CD8-positive, alpha-beta memory T cell (primary cell): ENCODE data around the gene SPOCK1. TPM values are rescaled to one million over a fixed set of nuclear protein-coding genes. Genes with fewer than 3 reads are reported as not detected.

ENCODE experiments used
- CTCF ChIA-PET: fragments of 350-600 bp; sonication (Branson Sonifier 250); formaldehyde crosslinking; loops from one replicate; lab custom pipeline; 2021; ENCODE audit warnings: antibody characterized with exemption; lab: Charles Lee
- POLR2A ChIA-PET: fragments of 350-600 bp; sonication (Branson Sonifier 250); formaldehyde crosslinking; loops from one replicate; lab custom pipeline; 2021; ENCODE audit warnings: antibody characterized with exemption; lab: Charles Lee
- DNase-seq, 5 donors: peaks; one replicate each; pipeline versions ENCODE4 v3.0.0 to v3.0.0-alpha.2; 2020 to 2022; ENCODE audit warnings: mixed read lengths in 1 of 5
- H3K27ac ChIP-seq: one replicate; pipeline ENCODE4 v1.7.0; 2013; ENCODE audit warnings: low read depth, mild to moderate bottlenecking, low read length, moderate library complexity
- H3K27me3 ChIP-seq: 2 replicates; pipeline ENCODE4 v1.7.0; 2013; ENCODE audit warnings: low read length, mild to moderate bottlenecking; ENCODE audit not compliant: insufficient read depth, poor library complexity, severe bottlenecking
- H3K36me3 ChIP-seq: 2 replicates; pipeline ENCODE4 v1.7.0; 2013; ENCODE audit warnings: mild to moderate bottlenecking, low read length, moderate library complexity; ENCODE audit not compliant: insufficient read depth
- H3K4me1 ChIP-seq: 2 replicates; pipeline ENCODE4 v1.7.0; 2013; ENCODE audit warnings: mild to moderate bottlenecking, low read length, moderate library complexity; ENCODE audit not compliant: insufficient read depth
- H3K4me3 ChIP-seq: 2 replicates; pipeline ENCODE4 v1.7.0; 2013; ENCODE audit warnings: mild to moderate bottlenecking, low read length
- H3K9me3 ChIP-seq: 2 replicates; pipeline ENCODE4 v1.7.0; 2013; ENCODE audit warnings: mild to moderate bottlenecking, low read length
- H3K27ac Mint-ChIP-seq, 8 donors: one replicate each; pipeline ENCODE4 v1.8.0; 2020 to 2021; ENCODE audit warnings: mixed read lengths in 8 of 8, mild to moderate bottlenecking in 6 of 8, inconsistent platforms in 3 of 8, moderate library complexity in 3 of 8
- H3K27me3 Mint-ChIP-seq, 2 donors: one replicate each; pipeline ENCODE4 v1.8.0; 2020 to 2021; ENCODE audit warnings: mixed read lengths in 2 of 2, mild to moderate bottlenecking in 1 of 2, moderate library complexity in 1 of 2
- H3K36me3 Mint-ChIP-seq, 3 donors: one replicate each; pipeline ENCODE4 v1.8.0; 2020 to 2021; ENCODE audit warnings: mixed read lengths in 3 of 3, inconsistent platforms in 1 of 3, mild to moderate bottlenecking in 1 of 3
- H3K4me1 Mint-ChIP-seq, 3 donors: one replicate each; pipeline ENCODE4 v1.8.0; 2020 to 2021; ENCODE audit warnings: mixed read lengths in 3 of 3, inconsistent platforms in 1 of 3, mild to moderate bottlenecking in 1 of 3
- H3K4me3 Mint-ChIP-seq, 7 donors: one replicate each; pipeline ENCODE4 v1.8.0; 2020 to 2021; ENCODE audit warnings: mixed read lengths in 7 of 7, mild to moderate bottlenecking in 6 of 7, moderate library complexity in 4 of 7, inconsistent platforms in 2 of 7
- H3K9me3 Mint-ChIP-seq, 5 donors: one replicate each; pipeline ENCODE4 v1.8.0; 2020 to 2022; ENCODE audit warnings: mixed read lengths in 5 of 5, mild to moderate bottlenecking in 3 of 5, moderate library complexity in 2 of 5, inconsistent platforms in 1 of 5
- polyA plus RNA-seq: library from polyadenylated mRNA; unstranded; fragments of 300-500 nt; fragmentation: Illumina TruSeq; gene quantifications from one replicate; pipeline ENCODE4 v1.2.3, GENCODE V29; 2021
- total RNA-seq, 2 experiments: library from RNA; stranded (reverse); gene quantifications; one replicate each; pipeline ENCODE4 v1.2.3, GENCODE V29; 2021

Gene SPOCK1
- total and polyA plus RNA-seq, 3 experiments from 2014 or later = not detected

DNA sequence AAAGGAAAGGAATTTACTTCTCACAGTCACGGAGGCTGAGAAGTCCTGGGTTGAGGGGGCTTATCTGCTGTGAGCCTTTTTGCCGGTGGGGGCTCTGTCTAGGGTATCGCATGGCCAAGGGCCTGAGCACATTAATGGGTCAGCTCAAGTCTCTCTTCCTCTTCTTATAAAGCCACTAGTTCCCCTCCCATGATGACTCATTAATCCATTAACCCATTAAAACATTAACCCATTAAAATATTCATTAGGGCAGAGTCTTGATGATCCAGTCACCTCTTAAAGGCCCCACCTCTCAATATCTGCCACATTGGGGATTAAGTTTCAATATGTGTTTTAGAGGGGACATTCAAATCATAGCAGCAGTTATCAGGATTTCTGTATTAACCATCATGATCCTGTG, 406.3 kb downstream of the SPOCK1 start:
- Histone ChIP-seq H3K4me1 (no peaks in the 10 kb centered on the region), H3K9me3 (no peaks in the 10 kb centered on the region), H3K4me3 (no peak overlapping the region), H3K27ac (no peak overlapping the region), H3K36me3 (no peaks in the 10 kb centered on the region), H3K27me3 (no peaks in the 10 kb centered on the region)
- no peaks in the 10 kb centered on the region for H3K4me1 Mint-ChIP-seq
- no peak overlapping the region for H3K4me3 Mint-ChIP-seq
- peaks cover 0 to 4% (median 0%) of the 10 kb centered on the region in 5 donors for H3K9me3 Mint-ChIP-seq
- no peaks in the 10 kb centered on the region for H3K27me3 Mint-ChIP-seq
- H3K36me3 Mint-ChIP-seq = no peaks in the 10 kb centered on the region
- CTCF ChIA-PET = no interaction called here
- POLR2A ChIA-PET = no interaction called here
- no peak overlapping the region for H3K27ac Mint-ChIP-seq
- DNase-seq = no peak

DNA sequence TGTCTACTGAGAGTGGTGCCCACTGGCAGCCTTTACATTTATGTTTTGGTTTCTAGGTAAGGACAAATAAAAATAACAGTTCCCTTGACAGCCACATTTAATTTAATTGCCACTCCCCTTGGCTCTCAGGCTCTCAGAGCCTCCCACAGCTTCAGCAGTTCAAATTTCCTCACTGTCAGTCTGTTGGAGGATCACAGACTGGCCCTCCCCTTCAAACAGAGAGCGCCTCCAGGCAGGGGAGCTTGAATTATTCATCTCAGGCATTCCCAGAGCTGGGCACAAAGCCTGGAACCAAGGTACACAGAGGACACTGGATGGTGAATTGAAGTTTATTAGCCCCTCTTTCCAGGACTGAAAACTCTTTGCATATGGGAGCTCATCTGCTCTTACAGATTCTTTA, 407.7 kb downstream of the SPOCK1 start:
- Histone ChIP-seq H3K27ac (no peak overlapping the region), H3K9me3 (no peaks in the 10 kb centered on the region), H3K27me3 (no peaks in the 10 kb centered on the region), H3K36me3 (no peaks in the 10 kb centered on the region), H3K4me3 (no peak overlapping the region), H3K4me1 (no peaks in the 10 kb centered on the region)
- Mint-ChIP-seq H3K27ac (no peak overlapping the region), H3K4me3 (no peak overlapping the region), H3K27me3 (peaks cover 0 to 3% of the 10 kb centered on the region in 2 donors), H3K9me3 (peaks cover 0 to 4% (median 0%) of the 10 kb centered on the region in 5 donors), H3K4me1 (no peaks in the 10 kb centered on the region), H3K36me3 (no peaks in the 10 kb centered on the region)
- no peak for DNase-seq
- ChIA-PET POLR2A (no interaction called here), CTCF (no interaction called here)

DNA sequence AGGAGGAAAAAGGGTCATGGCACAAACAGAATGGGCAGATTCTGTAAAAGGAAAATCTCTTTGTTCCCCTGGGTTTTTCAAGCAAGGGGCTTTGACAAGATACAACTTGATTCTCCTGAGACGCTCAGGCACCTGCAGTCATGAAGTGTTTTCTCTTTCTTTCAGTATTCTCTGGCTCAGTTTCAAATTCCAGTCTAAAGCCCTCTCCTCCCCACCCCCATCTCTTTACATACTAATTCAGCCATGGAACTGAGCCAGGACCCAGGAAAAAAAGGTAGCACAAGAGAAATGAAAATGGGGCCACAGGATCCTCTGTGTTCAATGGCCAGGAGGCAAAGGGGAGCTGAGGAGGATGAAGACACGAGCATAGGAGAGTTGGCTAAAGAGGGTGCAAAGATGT, 408.4 kb downstream of the SPOCK1 start:
- Histone ChIP-seq H3K4me1 (no peaks in the 10 kb centered on the region), H3K27me3 (no peaks in the 10 kb centered on the region), H3K27ac (no peak overlapping the region), H3K9me3 (no peaks in the 10 kb centered on the region), H3K4me3 (no peak overlapping the region), H3K36me3 (no peaks in the 10 kb centered on the region)
- Mint-ChIP-seq H3K4me3 (no peak overlapping the region), H3K4me1 (no peaks in the 10 kb centered on the region), H3K9me3 (peaks cover 0 to 4% (median 0%) of the 10 kb centered on the region in 5 donors), H3K36me3 (no peaks in the 10 kb centered on the region), H3K27me3 (peaks cover 0 to 3% of the 10 kb centered on the region in 2 donors), H3K27ac (no peak overlapping the region)
- DNase-seq = no peak
- ChIA-PET POLR2A (no interaction called here), CTCF (no interaction called here)

DNA sequence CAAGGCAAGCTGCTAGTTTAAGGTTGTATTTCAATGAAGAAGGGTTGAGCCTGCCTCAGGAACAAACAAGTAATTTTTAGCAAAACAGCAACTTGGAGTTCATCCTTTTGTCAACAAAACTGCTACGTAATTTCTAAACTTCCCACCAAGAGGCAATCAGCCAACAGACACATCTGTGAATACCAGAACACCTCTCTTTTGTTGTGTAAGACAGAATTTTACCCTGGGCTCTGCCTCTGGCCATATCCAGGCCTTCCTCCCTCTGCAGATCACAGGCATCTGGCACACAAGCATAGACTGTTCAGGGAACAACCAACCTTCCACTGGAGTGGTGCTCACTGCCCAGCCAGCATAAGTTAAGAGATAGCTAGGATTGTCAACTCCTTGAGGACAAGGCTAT, 409.0 kb downstream of the SPOCK1 start:
- no peak overlapping the region for H3K4me3 Mint-ChIP-seq
- Histone ChIP-seq H3K4me3 (no peak overlapping the region), H3K9me3 (no peaks in the 10 kb centered on the region), H3K27me3 (no peaks in the 10 kb centered on the region), H3K36me3 (no peaks in the 10 kb centered on the region), H3K4me1 (no peaks in the 10 kb centered on the region), H3K27ac (no peak overlapping the region)
- ChIA-PET POLR2A (no interaction called here), CTCF (no interaction called here)
- no peak overlapping the region for H3K27ac Mint-ChIP-seq
- no peak for DNase-seq
- H3K4me1 Mint-ChIP-seq = no peaks in the 10 kb centered on the region
- peaks cover 0 to 4% (median 0%) of the 10 kb centered on the region in 5 donors for H3K9me3 Mint-ChIP-seq
- H3K27me3 Mint-ChIP-seq = peaks cover 0 to 3% of the 10 kb centered on the region in 2 donors
- H3K36me3 Mint-ChIP-seq = no peaks in the 10 kb centered on the region

DNA sequence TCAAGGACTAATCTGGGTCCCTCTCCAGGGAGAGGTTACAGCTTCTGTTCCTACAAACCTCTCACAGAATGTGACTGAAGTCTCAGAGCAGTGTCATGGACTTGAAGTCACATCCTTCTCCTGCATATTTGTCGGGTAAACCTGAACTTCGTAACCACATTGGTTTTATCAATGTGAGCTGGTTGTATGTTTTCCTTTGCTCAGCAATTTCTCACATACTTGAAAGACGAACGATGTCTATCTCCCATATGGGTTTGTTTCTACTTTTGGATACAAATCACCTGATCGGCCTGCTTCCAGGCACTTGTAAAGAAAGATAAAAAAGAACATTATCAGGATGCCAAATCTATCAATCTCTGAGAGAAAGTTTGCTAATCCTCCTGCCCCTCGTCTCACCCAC, 411.0 kb downstream of the SPOCK1 start:
- ChIA-PET POLR2A (no interaction called here), CTCF (no interaction called here)
- no peaks in the 10 kb centered on the region for H3K9me3 ChIP-seq
- H3K27me3 ChIP-seq = no peaks in the 10 kb centered on the region
- H3K4me3 ChIP-seq = no peak overlapping the region
- peaks cover 0 to 4% (median 0%) of the 10 kb centered on the region in 5 donors for H3K9me3 Mint-ChIP-seq
- H3K4me1 ChIP-seq = no peaks in the 10 kb centered on the region
- H3K27me3 Mint-ChIP-seq = peaks cover 0 to 3% of the 10 kb centered on the region in 2 donors
- no peak overlapping the region for H3K4me3 Mint-ChIP-seq
- no peaks in the 10 kb centered on the region for H3K36me3 ChIP-seq
- H3K27ac Mint-ChIP-seq = no peak overlapping the region
- no peak overlapping the region for H3K27ac ChIP-seq
- H3K36me3 Mint-ChIP-seq = no peaks in the 10 kb centered on the region
- no peaks in the 10 kb centered on the region for H3K4me1 Mint-ChIP-seq
- DNase-seq = no peak

DNA sequence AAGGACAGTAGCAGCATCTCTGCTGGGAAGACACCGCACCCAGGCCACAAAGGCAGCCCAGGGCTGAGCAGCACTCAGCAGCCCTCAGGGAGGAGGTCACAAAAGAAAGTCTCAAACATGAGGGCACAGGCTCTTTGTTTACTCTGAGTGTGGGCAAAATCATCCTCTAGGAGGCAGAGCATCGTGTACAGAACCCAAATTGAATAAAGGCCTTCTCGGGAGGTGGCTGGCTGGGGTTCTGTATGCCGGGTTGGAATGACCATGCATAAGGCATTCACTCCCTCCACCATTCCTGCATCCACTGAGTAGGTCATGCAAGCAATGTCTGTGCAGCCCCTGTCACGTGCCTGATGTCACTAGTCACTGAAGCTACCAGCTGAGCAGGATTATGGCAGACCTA, 412.8 kb downstream of the SPOCK1 start:
- Mint-ChIP-seq H3K4me3 (no peak overlapping the region), H3K4me1 (no peaks in the 10 kb centered on the region), H3K36me3 (no peaks in the 10 kb centered on the region), H3K27me3 (peaks cover 0 to 5% of the 10 kb centered on the region in 2 donors), H3K27ac (no peak overlapping the region), H3K9me3 (peaks cover 0 to 4% (median 0%) of the 10 kb centered on the region in 5 donors)
- DNase-seq = no peak
- CTCF ChIA-PET = no interaction called here
- H3K36me3 ChIP-seq = no peaks in the 10 kb centered on the region
- H3K9me3 ChIP-seq = no peaks in the 10 kb centered on the region
- POLR2A ChIA-PET = no interaction called here
- H3K27ac ChIP-seq = no peak overlapping the region
- H3K4me1 ChIP-seq = no peaks in the 10 kb centered on the region
- H3K4me3 ChIP-seq = no peak overlapping the region
- H3K27me3 ChIP-seq = no peaks in the 10 kb centered on the region

DNA sequence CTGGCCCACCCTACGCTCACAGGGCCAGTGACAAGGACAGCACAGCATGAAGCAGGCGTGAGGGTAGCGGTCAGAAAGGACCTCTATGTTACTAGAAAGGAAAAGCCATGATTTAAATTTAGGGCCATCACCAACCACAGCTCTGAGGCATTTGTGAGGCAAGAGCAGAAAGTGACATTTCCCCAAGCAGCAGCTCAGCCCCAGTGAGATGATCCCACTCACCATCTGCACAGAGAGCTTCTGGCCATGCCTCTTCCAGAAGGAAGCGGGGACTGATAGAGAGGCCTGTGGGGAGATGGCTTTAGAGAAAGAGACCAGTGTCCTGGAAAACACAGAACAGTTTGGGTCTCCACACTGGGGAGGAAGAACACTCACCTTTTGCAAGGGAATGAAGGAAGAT, 413.9 kb downstream of the SPOCK1 start:
- Histone ChIP-seq H3K4me1 (no peaks in the 10 kb centered on the region), H3K4me3 (no peak overlapping the region), H3K9me3 (no peaks in the 10 kb centered on the region), H3K27me3 (no peaks in the 10 kb centered on the region), H3K36me3 (no peaks in the 10 kb centered on the region), H3K27ac (no peak overlapping the region)
- no peak for DNase-seq
- Mint-ChIP-seq H3K27ac (no peak overlapping the region), H3K36me3 (no peaks in the 10 kb centered on the region), H3K4me1 (no peaks in the 10 kb centered on the region), H3K4me3 (no peak overlapping the region), H3K27me3 (peaks cover 0 to 5% of the 10 kb centered on the region in 2 donors), H3K9me3 (peaks cover 0 to 8% (median 0%) of the 10 kb centered on the region in 5 donors)
- CTCF ChIA-PET = no interaction called here
- POLR2A ChIA-PET = no interaction called here

DNA sequence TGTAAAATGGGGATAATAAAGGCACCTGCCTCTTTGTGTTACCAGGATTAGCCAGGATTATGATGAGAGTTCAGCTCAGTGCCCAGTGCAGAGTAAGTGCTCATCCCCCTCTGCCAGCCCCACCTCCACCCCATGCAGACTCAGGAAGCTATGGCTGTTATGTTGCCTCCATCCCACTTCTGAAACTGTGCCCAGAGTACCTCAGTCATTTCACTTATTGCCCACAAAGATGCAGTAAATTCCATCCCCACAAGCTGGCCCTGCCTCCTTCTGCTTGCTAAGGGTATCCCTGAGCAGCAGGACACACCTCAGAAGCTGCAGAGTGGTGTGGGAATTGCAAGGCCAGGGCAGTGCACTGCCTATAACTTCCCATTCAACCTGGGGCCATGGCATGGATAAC, 415.1 kb downstream of the SPOCK1 start:
- DNase-seq = no peak
- H3K9me3 Mint-ChIP-seq = peaks cover 0 to 8% (median 0%) of the 10 kb centered on the region in 5 donors
- H3K4me1 ChIP-seq = no peaks in the 10 kb centered on the region
- ChIA-PET CTCF (no interaction called here), POLR2A (no interaction called here)
- peaks cover 0 to 5% of the 10 kb centered on the region in 2 donors for H3K27me3 Mint-ChIP-seq
- no peak overlapping the region for H3K27ac ChIP-seq
- H3K27ac Mint-ChIP-seq = no peak overlapping the region
- no peaks in the 10 kb centered on the region for H3K9me3 ChIP-seq
- no peaks in the 10 kb centered on the region for H3K27me3 ChIP-seq
- H3K36me3 Mint-ChIP-seq = no peaks in the 10 kb centered on the region
- H3K4me1 Mint-ChIP-seq = no peaks in the 10 kb centered on the region
- no peak overlapping the region for H3K4me3 Mint-ChIP-seq
- no peak overlapping the region for H3K4me3 ChIP-seq
- no peaks in the 10 kb centered on the region for H3K36me3 ChIP-seq

DNA sequence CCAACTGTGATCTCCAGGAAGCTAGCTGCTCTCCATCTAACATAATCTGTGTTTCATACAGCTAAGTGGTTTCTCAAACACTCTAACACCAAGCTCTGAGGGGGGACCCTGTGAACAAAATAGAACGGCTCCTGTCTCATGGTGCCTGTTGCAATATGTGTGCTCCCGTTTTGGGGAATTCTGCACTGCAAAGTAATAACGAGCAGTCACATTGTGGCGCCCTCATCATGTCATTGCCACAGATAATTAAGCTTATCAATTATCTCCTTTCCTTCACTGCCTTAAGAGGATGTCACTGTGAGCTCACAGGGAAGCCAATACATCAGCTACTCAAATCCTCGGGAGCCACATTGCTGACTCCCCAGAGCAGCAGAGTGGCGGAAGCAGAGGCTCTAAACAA, 416.2 kb downstream of the SPOCK1 start:
- H3K36me3 ChIP-seq = no peaks in the 10 kb centered on the region
- Mint-ChIP-seq H3K4me3 (no peak overlapping the region), H3K27ac (no peak overlapping the region), H3K4me1 (no peaks in the 10 kb centered on the region), H3K36me3 (no peaks in the 10 kb centered on the region), H3K9me3 (peaks cover 0 to 8% (median 0%) of the 10 kb centered on the region in 5 donors), H3K27me3 (peaks cover 0 to 5% of the 10 kb centered on the region in 2 donors)
- no peak overlapping the region for H3K4me3 ChIP-seq
- no peaks in the 10 kb centered on the region for H3K9me3 ChIP-seq
- H3K27ac ChIP-seq = no peak overlapping the region
- ChIA-PET CTCF (no interaction called here), POLR2A (no interaction called here)
- DNase-seq = no peak
- H3K27me3 ChIP-seq = no peaks in the 10 kb centered on the region
- H3K4me1 ChIP-seq = no peaks in the 10 kb centered on the region
